ENCODE measurements around the gene THRB. TPM values are rescaled to one million over a fixed set of nuclear protein-coding genes. Genes with fewer than 3 reads are reported as not detected.

Gene THRB
- total RNA-seq, 1 donor from 2014 or later = 27.2 TPM

- intact Hi-C loops (cut with DNase I) = no loop called here
- no peak for DNase-seq (ENCODE audit: low spot score)
Observed at GRCh38 chr3:24156466-24156865, 338.2 kb downstream of the THRB start.

- no peak for DNase-seq (ENCODE audit: low spot score)
- intact Hi-C loops (cut with DNase I) = no loop called here
Observed at GRCh38 chr3:24155276-24155675, 339.4 kb downstream of the THRB start.

GRCh38 chr3:24154781-24155180, 339.9 kb downstream of the THRB start:
- no peak for DNase-seq (ENCODE audit: low spot score)
- intact Hi-C loops (cut with DNase I) = no loop called here

GRCh38 chr3:24154013-24154695, 340.5 kb downstream of the THRB start:
- no peak for DNase-seq (ENCODE audit: low spot score)
- intact Hi-C loops (cut with DNase I) = no loop called here

- intact Hi-C loops (cut with DNase I) = no loop called here
- DNase-seq (ENCODE audit: low spot score) = no peak
Observed at GRCh38 chr3:24151594-24151993, 343.1 kb downstream of the THRB start.

GRCh38 chr3:24149032-24149431, 345.6 kb downstream of the THRB start:
- intact Hi-C loops (cut with DNase I) = no loop called here
- DNase-seq (ENCODE audit: low spot score) = no peak

- intact Hi-C loops (cut with DNase I) = no loop called here
- DNase-seq (ENCODE audit: low spot score) = no peak
Observed at GRCh38 chr3:24145981-24146822, 348.4 kb downstream of the THRB start.

- no peak for DNase-seq (ENCODE audit: low spot score)
- intact Hi-C loops (cut with DNase I) = no loop called here
Observed at GRCh38 chr3:24145481-24145880, 349.2 kb downstream of the THRB start.

- intact Hi-C loops (cut with DNase I) = no loop called here
- DNase-seq (ENCODE audit: low spot score) = no peak
Observed at GRCh38 chr3:24142127-24142526, 352.5 kb downstream of the THRB start.

- no peak for DNase-seq (ENCODE audit: low spot score)
- intact Hi-C loops (cut with DNase I) = no loop called here
Observed at GRCh38 chr3:24141548-24141947, 353.1 kb downstream of the THRB start.

- no peak for DNase-seq (ENCODE audit: low spot score)
- intact Hi-C loops (cut with DNase I) = no loop called here
Observed at GRCh38 chr3:24139463-24140412, 354.9 kb downstream of the THRB start.

GRCh38 chr3:24138876-24139256, 355.8 kb downstream of the THRB start:
- no peak for DNase-seq (ENCODE audit: low spot score)
- intact Hi-C loops (cut with DNase I) = no loop called here

GRCh38 chr3:24137958-24138875, 356.4 kb downstream of the THRB start:
- intact Hi-C loops (cut with DNase I) = no loop called here
- no peak for DNase-seq (ENCODE audit: low spot score)

GRCh38 chr3:24137334-24137733, 357.3 kb downstream of the THRB start:
- no peak for DNase-seq (ENCODE audit: low spot score)
- intact Hi-C loops (cut with DNase I) = no loop called here

GRCh38 chr3:24136624-24137310, 357.9 kb downstream of the THRB start:
- intact Hi-C loops (cut with DNase I) = no loop called here
- no peak for DNase-seq (ENCODE audit: low spot score)

GRCh38 chr3:24135280-24135679, 359.4 kb downstream of the THRB start:
- intact Hi-C loops (cut with DNase I) = no loop called here
- DNase-seq (ENCODE audit: low spot score) = no peak

GRCh38 chr3:24133942-24134341, 360.7 kb downstream of the THRB start:
- no peak for DNase-seq (ENCODE audit: low spot score)
- intact Hi-C loops (cut with DNase I) = no loop called here

- DNase-seq (ENCODE audit: low spot score) = no peak
- intact Hi-C loops (cut with DNase I) = no loop called here
Observed at GRCh38 chr3:24133436-24133835, 361.2 kb downstream of the THRB start.

GRCh38 chr3:24129549-24129948, 365.1 kb downstream of the THRB start:
- intact Hi-C loops (cut with DNase I) = no loop called here
- DNase-seq (ENCODE audit: low spot score) = no peak
